SIG-M5 treated with dmso at 0.1 percent for 504 hours (cell line): Measurements from ENCODE around the gene TNIP1.

ENCODE experiments used
- DNase-seq: peaks from one replicate; lab custom pipeline; 2025; ENCODE audit not compliant: unreplicated experiment; lab: John Stamatoyannopoulos, UW

TNIP1 gene

GRCh38 chr5:151026088-151026487 lies 54.7 kb downstream of the TNIP1 start:
- DNase-seq, result no peak

- no peak for DNase-seq
Observed at GRCh38 chr5:151025250-151025606, 55.6 kb downstream of the TNIP1 start.

GRCh38 chr5:151024440-151025249 lies 56.2 kb downstream of the TNIP1 start:
- DNase-seq, result no peak

- no peak for DNase-seq
Observed at GRCh38 chr5:151023651-151024050, 57.2 kb downstream of the TNIP1 start.

- no peak for DNase-seq
Observed at GRCh38 chr5:151023047-151023615, 57.7 kb downstream of the TNIP1 start.

- no peak for DNase-seq
Observed at GRCh38 chr5:151022511-151023018, 58.3 kb downstream of the TNIP1 start.

- DNase-seq, result no peak
Observed at GRCh38 chr5:151021746-151022145, 59.1 kb downstream of the TNIP1 start.

- DNase-seq, result peak; percentile 14
Observed at GRCh38 chr5:151020304-151021110, 60.3 kb downstream of the TNIP1 start, which contains the start of gene GPX3. GPX3 (plus strand) TSS chr5:151020591; CDS start chr5:151020655, 64 bp downstream.

- DNase-seq, result no peak
Observed at GRCh38 chr5:151019331-151019730, 61.5 kb downstream of the TNIP1 start.

GRCh38 chr5:151018846-151019245 lies 62.0 kb downstream of the TNIP1 start:
- DNase-seq, result no peak

- DNase-seq, result no peak
Observed at GRCh38 chr5:151017897-151018296, 62.9 kb downstream of the TNIP1 start.

GRCh38 chr5:151016700-151017099 lies 64.1 kb downstream of the TNIP1 start:
- DNase-seq, result peak; percentile 89

- DNase-seq, result no peak
Observed at GRCh38 chr5:151015974-151016587, 64.8 kb downstream of the TNIP1 start.

- DNase-seq, result no peak
Observed at GRCh38 chr5:151014680-151015343, 66.0 kb downstream of the TNIP1 start.

GRCh38 chr5:151012862-151013261 lies 68.0 kb downstream of the TNIP1 start:
- no peak for DNase-seq

GRCh38 chr5:151008906-151009305 lies 71.9 kb downstream of the TNIP1 start:
- no peak for DNase-seq

- DNase-seq, result no peak
Observed at GRCh38 chr5:151008210-151008491, 72.7 kb downstream of the TNIP1 start.

- no peak for DNase-seq
Observed at GRCh38 chr5:151007430-151008209, 73.2 kb downstream of the TNIP1 start.

GRCh38 chr5:151006704-151007334 lies 74.0 kb downstream of the TNIP1 start:
- no peak for DNase-seq
